Measurements from ENCODE around the gene C1orf232.
A peak's percentile ranks its signal among the peaks of the same experiment; 100 is the strongest.

The C1orf232 gene

GRCh38 chr1:26177182-26177684 is 8.5 kb upstream of the C1orf232 start, which contains the start of gene CNKSR1:
Gene CNKSR1 (plus strand): TSS chr1:26177491. CDS start chr1:26177548, 57 bp downstream.
- no peak for DNase-seq (ENCODE audit: low spot score)

DNA sequence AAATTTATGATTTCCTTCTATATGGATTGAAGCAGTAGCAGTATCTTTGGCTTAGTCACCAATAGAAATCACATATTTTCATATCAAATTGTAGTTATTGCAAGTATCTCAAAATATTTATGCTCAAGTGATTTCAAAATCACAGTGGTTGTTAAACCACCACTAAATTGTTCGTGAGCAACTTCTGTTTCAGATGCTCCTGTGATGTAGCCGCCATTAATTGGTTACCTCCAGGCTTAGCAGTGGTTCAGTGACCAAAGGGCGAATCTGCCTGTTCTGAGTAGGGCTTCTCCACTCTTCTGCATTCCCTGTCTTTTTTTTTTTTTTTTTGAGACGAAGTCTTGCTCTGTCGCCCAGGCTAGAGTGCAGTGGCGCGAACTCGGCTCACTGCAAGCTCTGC is 6.6 kb upstream of the C1orf232 start:
- DNase-seq (ENCODE audit: low spot score): no peak

- no peak for DNase-seq (ENCODE audit: low spot score)
Observed at GRCh38 chr1:26171084-26172072, 2.6 kb upstream of the C1orf232 start, which contains the start of gene ZNF593OS. Gene ZNF593OS (minus strand): TSS chr1:26171832. CDS start chr1:26171661, 171 bp downstream.

DNA sequence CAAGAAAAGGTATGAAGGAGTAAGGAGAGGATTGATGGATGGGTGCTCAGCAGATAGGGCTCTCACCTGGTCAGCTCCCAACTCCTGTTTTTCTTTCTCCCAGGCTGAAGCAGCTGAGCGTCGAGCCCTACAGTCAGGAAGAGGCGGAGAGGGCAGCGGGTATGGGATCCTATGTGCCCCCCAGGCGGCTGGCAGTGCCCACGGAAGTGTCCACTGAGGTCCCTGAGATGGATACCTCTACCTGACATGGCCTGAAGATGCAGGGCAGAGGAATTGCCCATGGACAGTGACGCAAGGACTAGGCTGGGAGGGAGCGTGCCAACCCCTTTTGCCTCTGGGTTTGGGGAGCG is 1.7 kb upstream of the C1orf232 start:
- no peak for DNase-seq (ENCODE audit: low spot score)

DNA sequence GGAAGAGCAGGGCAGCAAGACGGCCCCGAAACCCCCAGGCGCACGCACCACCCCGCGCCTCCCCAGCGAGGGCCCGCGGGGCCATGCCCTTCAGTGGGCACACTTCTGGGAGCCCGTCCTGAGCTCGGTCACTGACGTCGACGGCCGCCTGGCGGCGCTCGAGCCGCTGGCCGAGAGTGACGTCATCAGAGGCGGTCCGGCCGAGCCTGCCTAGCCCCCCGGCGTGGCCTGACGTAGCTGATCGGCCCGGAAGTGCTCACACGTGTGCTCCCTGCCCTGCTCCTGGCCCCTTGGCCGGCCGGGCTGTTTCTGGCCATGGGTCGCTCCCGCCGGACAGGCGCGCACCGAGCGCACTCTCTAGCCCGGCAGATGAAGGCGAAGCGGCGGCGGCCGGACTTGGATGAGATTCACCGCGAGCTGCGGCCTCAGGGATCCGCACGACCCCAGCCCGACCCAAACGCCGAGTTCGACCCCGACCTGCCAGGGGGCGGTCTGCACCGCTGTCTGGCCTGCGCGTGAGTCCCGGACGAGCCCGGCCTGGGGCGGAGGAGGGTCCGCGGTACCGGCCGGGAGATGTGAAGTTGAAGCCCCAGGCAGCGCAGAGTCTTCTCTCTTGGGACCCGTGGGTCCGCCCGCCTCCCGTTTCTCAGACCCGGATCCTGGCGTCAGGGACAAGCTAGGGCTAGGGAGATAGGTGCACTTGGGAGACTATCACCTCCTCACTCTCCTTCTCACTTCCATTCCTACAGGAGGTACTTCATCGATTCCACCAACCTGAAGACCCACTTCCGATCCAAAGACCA is 1.1 kb upstream of the C1orf232 start, which contains the start of gene ZNF593:
Gene ZNF593, plus strand, starts transcription at position 240 of the 803 bp plus-strand sequence. Its CDS starts 76 bp downstream, at position 316.
- DNase-seq (ENCODE audit: low spot score): peak; percentile 97

DNA sequence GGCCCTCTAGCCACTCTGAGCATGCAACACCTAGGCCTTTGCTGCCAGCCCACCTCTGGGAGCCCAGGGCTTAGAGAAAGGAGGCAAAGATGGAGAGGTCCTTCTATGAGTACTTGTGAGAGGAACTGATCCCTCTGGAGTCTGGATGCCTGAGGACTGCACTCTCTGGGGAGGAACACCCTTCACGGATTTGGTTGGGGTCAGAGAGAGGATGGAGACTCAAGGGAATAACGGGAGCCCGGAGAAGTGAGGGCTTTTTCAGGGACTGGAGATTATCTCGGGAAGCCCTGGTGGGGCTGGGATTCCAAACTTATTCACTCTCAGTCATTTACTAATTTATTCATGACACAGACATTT is 413 bp upstream of the C1orf232 start:
- DNase-seq (ENCODE audit: low spot score): no peak

- no peak for DNase-seq (ENCODE audit: low spot score)
Observed at GRCh38 chr1:26166719-26167281, 2.0 kb downstream of the C1orf232 start.

DNA sequence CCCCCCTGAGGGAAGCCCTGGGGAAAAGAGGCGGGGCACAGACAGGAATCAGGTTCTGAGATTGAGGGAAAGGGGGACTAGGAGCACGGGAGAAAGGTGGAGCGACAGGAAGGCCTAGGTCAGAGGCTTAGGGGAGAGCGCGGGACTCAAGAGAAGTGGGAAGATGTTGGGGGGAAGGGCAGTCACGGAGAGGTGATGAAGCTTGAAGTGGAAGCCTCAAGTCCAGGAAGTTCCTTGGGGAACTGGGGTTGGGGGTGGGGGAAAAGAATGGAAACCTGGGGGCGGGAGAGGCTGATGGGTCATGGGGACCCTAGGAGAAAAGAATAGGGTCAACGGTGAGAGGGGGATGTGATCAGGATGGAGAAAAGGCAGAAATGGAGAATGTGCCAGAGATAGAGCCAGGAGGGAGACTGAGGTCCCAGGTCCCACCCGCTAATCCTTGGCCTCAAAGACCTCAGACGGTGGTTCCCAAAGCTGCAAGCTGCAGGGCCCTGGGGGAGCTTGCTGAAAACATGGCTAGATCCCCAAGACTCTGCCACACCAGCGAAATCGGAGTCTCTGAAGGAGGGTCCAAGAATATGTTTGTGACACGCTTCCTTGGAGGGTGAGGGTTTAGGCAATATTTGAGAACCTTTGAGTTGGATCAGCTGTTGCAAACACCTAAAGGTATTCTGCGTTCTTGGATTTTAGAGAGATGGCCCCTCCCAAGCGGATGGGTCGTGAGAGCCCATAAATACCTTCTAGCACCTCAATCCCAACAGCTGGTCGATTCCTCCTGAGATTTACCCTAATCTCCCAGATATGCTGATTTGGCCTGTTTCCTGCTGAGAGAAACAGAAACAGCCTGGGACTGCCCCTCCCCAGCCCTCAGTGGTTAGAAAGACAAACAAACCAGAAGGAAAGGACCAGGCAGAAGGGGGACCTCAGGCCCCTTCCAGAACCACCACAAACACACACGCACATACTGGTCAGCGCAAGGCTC is 3.6 kb downstream of the C1orf232 start:
- DNase-seq (ENCODE audit: low spot score): no peak

GRCh38 chr1:26164036-26164860 is 4.5 kb downstream of the C1orf232 start:
- DNase-seq (ENCODE audit: low spot score): no peak

DNA sequence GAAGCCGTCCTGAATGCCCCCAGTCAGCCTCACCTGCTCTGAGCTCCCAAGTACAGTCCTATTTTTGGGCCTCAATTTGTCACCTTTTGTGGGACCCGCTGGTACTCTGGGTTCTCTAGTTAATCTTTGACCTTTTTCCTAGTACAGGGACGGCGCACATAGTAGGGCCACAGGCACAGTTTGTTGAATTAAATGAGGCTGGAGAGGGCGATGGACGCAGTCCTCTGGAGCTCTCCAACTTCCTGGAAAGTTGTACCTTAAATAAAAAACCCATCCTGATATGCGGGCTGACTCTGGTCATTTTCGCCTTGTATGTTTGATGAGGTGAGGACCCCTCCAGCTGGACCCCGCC is 5.1 kb downstream of the C1orf232 start:
- no peak for DNase-seq (ENCODE audit: low spot score)

DNA sequence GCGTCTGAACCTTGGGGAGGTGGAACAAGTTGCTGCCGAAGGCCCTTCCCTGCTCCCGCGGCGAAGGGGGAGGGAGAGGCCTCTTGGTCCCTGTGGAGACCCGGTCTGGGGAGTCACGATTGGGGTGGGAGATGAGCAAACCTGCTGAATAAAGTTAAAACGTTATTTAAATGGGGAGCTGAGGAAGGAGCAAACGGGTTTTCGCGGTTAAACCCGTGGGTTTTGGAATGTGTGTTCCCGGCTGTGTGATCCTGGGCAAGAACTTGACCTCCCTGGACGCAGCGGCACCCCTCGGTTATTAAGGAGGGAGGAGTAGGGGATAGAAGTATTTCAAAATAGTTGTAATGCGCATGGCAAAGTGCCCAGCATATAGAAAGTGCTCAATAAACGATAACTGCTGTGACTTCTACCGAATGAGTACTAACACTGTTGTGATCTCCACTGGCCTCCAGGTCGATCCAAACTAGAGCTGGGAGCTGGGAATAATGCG is 6.5 kb downstream of the C1orf232 start:
- no peak for DNase-seq (ENCODE audit: low spot score)

- DNase-seq (ENCODE audit: low spot score): peak; percentile 50
Observed at GRCh38 chr1:26161415-26162219, 7.1 kb downstream of the C1orf232 start.

DNA sequence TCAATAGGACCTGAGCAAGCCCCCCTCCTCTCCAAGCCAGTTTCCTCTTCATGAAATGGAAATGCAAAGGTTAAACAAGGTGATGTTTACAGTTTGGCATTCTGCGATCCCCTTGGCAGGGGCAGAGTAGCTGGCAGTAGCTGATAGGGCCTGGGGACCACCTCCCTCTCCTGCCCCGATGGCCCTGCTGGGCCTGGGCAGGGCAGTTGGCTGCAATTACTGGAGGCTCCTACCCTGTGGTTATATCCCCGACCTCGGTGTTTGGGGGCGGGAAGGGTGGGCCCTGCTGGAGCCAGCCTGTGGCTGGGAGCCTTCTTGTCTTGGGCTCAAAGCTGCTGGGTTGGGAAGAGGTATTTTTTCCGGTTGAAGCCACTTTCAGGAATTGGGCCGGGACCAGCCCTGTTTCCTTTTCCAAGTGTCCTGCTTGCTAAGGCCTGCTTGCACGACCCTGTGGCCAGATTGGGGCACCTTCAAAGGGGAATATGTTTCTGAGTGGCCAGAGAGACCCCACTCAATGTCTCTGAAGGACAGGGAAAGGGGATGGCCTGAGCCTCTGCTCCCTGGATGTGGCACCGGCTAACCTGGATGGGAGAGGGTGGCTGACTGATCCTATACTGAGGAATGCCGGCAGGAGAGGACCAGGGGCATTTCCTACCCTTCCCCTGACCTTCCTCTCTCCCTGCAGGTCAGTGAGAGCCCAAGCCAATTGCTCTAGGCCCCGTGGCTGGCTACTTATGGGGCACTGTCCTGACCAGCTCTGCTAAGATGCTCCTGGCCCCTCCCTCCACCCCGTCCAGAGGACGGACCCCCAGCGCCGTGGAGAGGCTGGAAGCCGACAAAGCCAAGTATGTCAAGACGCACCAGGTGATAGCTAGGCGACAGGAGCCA is 8.0 kb downstream of the C1orf232 start:
- no peak for DNase-seq (ENCODE audit: low spot score)

DNA sequence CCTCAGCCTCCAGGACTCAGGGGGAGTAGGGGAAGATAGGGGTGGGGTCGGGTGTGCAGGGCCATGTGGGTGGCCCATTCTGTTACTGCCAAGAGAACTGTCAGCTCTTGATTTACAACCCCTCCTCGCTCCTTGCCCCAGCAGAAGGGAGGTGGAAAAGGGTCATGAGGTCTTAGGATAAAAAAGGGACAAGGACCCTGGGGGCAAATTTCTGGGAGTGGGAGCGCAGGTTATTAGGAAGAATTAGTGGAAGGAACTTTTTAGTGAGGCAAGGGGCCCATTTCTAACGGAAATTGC is 9.1 kb downstream of the C1orf232 start:
- DNase-seq (ENCODE audit: low spot score): no peak

DNA sequence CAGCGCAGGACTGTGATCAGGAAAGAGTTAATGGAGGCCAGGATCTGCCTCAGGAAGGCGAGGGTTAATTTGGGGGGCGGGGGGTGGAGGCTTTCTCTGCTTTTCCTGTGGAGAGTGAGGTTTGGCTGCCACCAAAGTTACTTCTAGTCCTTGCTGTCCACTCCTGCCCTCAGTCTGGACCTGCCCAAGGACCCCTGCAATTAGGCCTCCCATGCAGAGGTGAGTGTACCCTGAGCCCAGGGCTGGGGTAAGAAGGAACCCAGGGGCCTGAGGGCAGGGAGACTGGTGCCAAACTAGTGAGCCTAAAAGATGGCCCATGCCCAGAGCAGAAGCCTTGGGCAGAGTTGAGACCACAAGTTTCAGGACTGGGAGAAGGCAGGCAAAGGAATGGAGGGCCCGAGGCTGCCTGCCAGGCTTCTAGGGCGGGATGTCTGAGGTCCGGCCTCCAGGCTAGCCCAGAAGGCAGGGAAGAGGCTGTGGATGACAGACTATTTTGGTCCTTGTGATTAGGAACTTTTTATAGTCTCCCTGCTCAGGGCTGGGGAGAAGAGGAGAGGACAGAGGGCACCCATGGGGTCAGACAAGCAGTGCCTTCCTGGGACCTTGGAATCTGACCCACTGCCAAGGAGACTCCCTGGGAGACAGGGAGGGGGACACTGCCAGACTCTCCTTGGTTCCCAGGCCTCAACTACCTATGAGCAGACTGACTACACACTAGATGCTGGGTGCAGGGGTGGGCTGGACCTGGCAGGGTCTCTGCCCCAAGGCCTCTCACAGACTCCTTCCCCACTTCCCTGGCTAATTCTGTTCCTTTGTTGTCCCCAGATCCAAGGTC is 9.6 kb downstream of the C1orf232 start, which contains the start of gene FAM110D:
Gene FAM110D, plus strand, starts transcription at position 172 of the 835 bp plus-strand sequence. CDS start 2,213 bp downstream, outside the sequence.
- no peak for DNase-seq (ENCODE audit: low spot score)

- no peak for DNase-seq (ENCODE audit: low spot score)
Observed at GRCh38 chr1:26158271-26158907, 10.4 kb downstream of the C1orf232 start.

All from Ammon's horn (tissue), 1 donor.